Osteocyte (in vitro differentiated cells): Measurements from ENCODE around the gene DOCK1. TPM values are rescaled to one million over a fixed set of nuclear protein-coding genes. Genes with fewer than 3 reads are reported as not detected.

ENCODE experiments used
- DNase-seq: peaks from one replicate; pipeline ENCODE4 v3.0.0; 2021; ENCODE audit warnings: mixed read lengths; ENCODE audit not compliant: unreplicated experiment; ENCODE audit errors: extremely low spot score
- H3K27ac Mint-ChIP-seq: one replicate; pipeline ENCODE4 v1.8.0; 2021; ENCODE audit warnings: mild to moderate bottlenecking, mixed read lengths; ENCODE audit not compliant: unreplicated experiment
- H3K27me3 Mint-ChIP-seq: one replicate; pipeline ENCODE4 v1.8.0; 2021; ENCODE audit warnings: mixed read lengths; ENCODE audit not compliant: unreplicated experiment
- H3K36me3 Mint-ChIP-seq: one replicate; pipeline ENCODE4 v1.8.0; 2021; ENCODE audit warnings: mixed read lengths; ENCODE audit not compliant: unreplicated experiment
- H3K4me1 Mint-ChIP-seq: one replicate; pipeline ENCODE4 v1.8.0; 2021; ENCODE audit warnings: mixed read lengths; ENCODE audit not compliant: unreplicated experiment
- H3K4me3 Mint-ChIP-seq: one replicate; pipeline ENCODE4 v1.8.0; 2021; ENCODE audit warnings: mild to moderate bottlenecking, moderate library complexity, mixed read lengths; ENCODE audit not compliant: unreplicated experiment
- H3K9me3 Mint-ChIP-seq: one replicate; pipeline ENCODE4 v1.8.0; 2021; ENCODE audit warnings: mixed read lengths; ENCODE audit not compliant: unreplicated experiment
- total RNA-seq: library from RNA; stranded (reverse); gene quantifications from 2 replicates; pipeline ENCODE4 v1.2.1, GENCODE V29; 2021
- TF ChIP-seq, protein P1 (sequence below): fragments of 200-600 bp; sonication (generic); IDR thresholded peaks from 2 replicates; pipeline ENCODE4 v1.5.0; 2021; ENCODE audit warnings: antibody characterized with exemption, mild to moderate bottlenecking, moderate library complexity

The DOCK1 gene
- total RNA-seq, 1 donor from 2014 or later: 66.3 TPM

DNA sequence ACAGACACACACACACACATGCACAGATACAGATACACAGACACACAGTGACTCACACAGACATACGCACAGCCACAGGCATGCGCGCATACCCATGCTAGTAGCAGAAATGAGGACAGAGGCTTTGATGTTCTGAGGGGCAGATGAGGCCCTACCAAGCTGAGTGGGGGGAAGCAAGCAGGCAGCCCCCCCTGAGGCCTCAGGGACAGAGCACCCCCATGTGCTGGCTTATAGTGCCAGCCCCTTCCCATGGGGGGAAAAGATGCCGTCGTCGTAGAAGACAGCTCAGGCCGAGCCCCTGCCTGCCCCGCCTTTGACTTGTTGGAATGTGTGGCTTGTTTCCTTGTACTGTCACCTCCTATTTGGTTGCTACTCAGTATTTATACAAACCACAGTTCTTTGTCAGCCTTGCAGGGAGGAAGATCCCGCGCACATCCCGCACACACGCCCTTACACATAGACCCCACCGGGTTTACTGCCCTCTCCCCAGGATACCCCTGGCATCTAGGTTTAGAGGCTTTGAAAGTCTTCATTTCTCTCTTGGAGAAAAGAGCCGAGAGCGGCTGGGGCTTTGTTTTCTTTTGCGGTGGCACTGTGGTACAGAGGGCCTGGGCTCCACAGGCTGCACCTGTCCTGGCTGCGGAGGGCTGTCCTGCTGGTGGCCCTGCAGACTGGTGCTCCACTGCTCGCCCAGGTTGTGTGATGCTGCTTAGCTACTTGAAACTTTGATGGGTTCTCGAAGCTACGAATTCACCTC is 112.5 kb downstream of the DOCK1 start:
- no peaks in the 10 kb centered on the region for H3K27me3 Mint-ChIP-seq
- TF ChIP-seq, protein P1, sequence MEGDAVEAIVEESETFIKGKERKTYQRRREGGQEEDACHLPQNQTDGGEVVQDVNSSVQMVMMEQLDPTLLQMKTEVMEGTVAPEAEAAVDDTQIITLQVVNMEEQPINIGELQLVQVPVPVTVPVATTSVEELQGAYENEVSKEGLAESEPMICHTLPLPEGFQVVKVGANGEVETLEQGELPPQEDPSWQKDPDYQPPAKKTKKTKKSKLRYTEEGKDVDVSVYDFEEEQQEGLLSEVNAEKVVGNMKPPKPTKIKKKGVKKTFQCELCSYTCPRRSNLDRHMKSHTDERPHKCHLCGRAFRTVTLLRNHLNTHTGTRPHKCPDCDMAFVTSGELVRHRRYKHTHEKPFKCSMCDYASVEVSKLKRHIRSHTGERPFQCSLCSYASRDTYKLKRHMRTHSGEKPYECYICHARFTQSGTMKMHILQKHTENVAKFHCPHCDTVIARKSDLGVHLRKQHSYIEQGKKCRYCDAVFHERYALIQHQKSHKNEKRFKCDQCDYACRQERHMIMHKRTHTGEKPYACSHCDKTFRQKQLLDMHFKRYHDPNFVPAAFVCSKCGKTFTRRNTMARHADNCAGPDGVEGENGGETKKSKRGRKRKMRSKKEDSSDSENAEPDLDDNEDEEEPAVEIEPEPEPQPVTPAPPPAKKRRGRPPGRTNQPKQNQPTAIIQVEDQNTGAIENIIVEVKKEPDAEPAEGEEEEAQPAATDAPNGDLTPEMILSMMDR: no peak
- no peak overlapping the region for H3K4me3 Mint-ChIP-seq
- peaks cover 23% of the 10 kb centered on the region for H3K36me3 Mint-ChIP-seq
- H3K4me1 Mint-ChIP-seq: peaks cover 5% of the 10 kb centered on the region
- no peaks in the 10 kb centered on the region for H3K9me3 Mint-ChIP-seq
- no peak for DNase-seq
- no peak overlapping the region for H3K27ac Mint-ChIP-seq

DNA sequence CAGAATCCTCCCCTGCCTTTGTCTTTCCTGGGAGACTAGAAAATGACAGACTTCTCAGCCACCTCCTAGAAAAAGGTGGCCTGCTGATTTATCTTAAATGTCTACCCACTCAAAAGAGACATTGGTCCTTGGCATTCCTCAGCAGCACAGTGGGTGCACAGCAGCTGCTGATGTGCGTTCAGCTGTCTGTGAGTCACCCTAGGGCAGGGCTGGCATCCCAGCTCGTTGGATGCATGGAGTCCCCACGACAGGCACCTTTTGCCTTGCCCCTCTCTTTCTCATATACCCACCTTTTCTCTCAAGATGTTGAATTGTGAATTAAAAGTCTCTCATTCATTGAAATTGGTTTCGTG is 113.0 kb downstream of the DOCK1 start:
- H3K27me3 Mint-ChIP-seq: no peaks in the 10 kb centered on the region

DNA sequence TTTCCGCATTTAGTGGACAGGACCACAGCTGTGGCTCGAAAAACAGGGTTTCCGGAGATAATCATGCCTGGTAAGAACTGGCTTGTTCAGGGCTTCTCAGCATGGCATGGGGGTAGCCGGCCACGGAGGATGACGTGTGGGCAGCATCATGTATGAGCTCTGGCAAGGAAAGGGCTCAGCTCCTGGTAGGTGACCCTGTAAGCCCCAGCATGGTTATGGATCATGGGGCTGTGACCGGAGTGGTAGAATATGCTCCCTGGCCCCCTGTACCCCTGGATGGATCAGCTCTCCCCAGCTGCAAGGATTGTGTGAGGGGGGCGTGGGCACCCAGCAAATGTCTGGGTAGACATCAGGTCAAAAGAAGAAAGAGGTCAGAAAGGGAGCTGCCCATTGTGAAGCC is 113.5 kb downstream of the DOCK1 start:
- no peaks in the 10 kb centered on the region for H3K27me3 Mint-ChIP-seq
- H3K36me3 Mint-ChIP-seq: peaks cover 25% of the 10 kb centered on the region
- no peak overlapping the region for H3K27ac Mint-ChIP-seq
- TF ChIP-seq, protein P1: no peak
- DNase-seq: no peak
- no peak overlapping the region for H3K4me3 Mint-ChIP-seq
- H3K4me1 Mint-ChIP-seq: no peaks in the 10 kb centered on the region
- H3K9me3 Mint-ChIP-seq: no peaks in the 10 kb centered on the region

More for the DNA sequence above, 113.0 kb downstream of the DOCK1 start:
- TF ChIP-seq, protein P1: no peak
- H3K27ac Mint-ChIP-seq: no peak overlapping the region
- DNase-seq: no peak
- peaks cover 23% of the 10 kb centered on the region for H3K36me3 Mint-ChIP-seq
- H3K9me3 Mint-ChIP-seq: no peaks in the 10 kb centered on the region
- H3K4me1 Mint-ChIP-seq: peaks cover 2% of the 10 kb centered on the region
- H3K4me3 Mint-ChIP-seq: no peak overlapping the region

DNA sequence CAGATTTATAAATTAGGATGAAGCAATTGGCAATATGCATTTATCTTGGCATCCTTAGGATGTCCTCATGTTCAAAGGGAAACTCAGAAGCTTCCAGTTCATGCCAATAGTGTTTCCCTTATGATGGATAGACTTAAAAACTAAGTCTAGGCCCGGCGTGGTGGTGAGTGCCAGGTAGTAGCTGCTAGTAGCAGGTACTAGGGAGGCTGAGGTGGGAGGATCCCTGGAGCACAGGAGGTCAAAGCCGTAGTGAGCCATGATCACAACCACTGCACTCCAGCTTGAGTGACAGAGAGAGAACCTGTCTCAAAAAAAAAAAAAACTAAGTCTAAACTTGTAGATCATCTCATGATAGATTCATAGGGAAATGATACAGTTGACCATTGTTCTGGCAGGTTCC is 115.0 kb downstream of the DOCK1 start:
- Mint-ChIP-seq H3K27ac (no peak overlapping the region), H3K36me3 (peaks cover 35% of the 10 kb centered on the region), H3K4me3 (no peak overlapping the region), H3K27me3 (no peaks in the 10 kb centered on the region), H3K4me1 (no peaks in the 10 kb centered on the region), H3K9me3 (no peaks in the 10 kb centered on the region)
- DNase-seq: no peak
- TF ChIP-seq, protein P1: no peak

DNA sequence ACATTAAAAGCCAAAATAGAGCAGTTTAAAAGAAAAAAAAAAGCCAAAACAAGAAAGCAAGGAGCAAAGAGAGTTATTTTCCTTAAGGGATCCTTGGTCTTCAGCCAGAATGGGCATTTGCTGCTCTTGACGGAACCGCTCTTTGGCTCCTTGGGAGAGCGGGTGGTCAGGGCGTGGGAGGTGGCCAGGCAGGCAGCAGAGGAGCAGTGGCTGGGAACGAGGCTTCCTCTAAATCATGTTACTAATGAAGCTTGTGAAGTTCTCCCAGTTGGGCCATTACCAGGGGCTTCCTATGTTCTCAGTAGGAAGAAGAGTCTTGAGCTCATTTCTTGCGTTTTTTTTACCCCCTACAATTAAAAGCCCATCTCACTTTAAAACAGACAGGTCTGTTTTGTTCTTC is 116.6 kb downstream of the DOCK1 start:
- H3K4me3 Mint-ChIP-seq: no peak overlapping the region
- H3K4me1 Mint-ChIP-seq: no peaks in the 10 kb centered on the region
- H3K27ac Mint-ChIP-seq: no peak overlapping the region
- H3K9me3 Mint-ChIP-seq: no peaks in the 10 kb centered on the region
- TF ChIP-seq, protein P1: no peak
- no peaks in the 10 kb centered on the region for H3K27me3 Mint-ChIP-seq
- DNase-seq: no peak
- peaks cover 44% of the 10 kb centered on the region for H3K36me3 Mint-ChIP-seq
